Neural progenitor cell (in vitro differentiated cells): Measurements from ENCODE around the gene TYK2. TPM values are rescaled to one million over a fixed set of nuclear protein-coding genes. Genes with fewer than 3 reads are reported as not detected.
A peak's percentile ranks its signal among the peaks of the same experiment; 100 is the strongest.

Source experiments
- DNase-seq: peaks from one replicate; pipeline ENCODE4 v3.0.0-alpha.2; 2016; ENCODE audit warnings: low spot score
- H2AFZ ChIP-seq: fragments of 200-600 bp; sonication (generic); replicated peaks from 2 replicates; pipeline ENCODE4 v1.6.1; 2016; ENCODE audit warnings: antibody characterized with exemption
- H3F3A ChIP-seq: fragments of 200-600 bp; sonication (generic); 2 replicates; pipeline ENCODE4 v1.6.1; 2016; ENCODE audit warnings: antibody characterized with exemption, low read depth
- H3K27ac ChIP-seq: fragments of 200-600 bp; sonication (generic); 2 replicates; pipeline ENCODE4 v1.5.1; 2016; ENCODE audit warnings: mild to moderate bottlenecking
- H3K27me3 ChIP-seq: fragments of 200-600 bp; sonication (generic); 2 replicates; pipeline ENCODE4 v1.6.1; 2016; ENCODE audit warnings: mild to moderate bottlenecking, moderate library complexity
- H3K36me3 ChIP-seq: fragments of 200-600 bp; sonication (generic); 2 replicates; pipeline ENCODE4 v1.5.1; 2016
- H3K4me1 ChIP-seq: fragments of 200-600 bp; sonication (generic); 2 replicates; pipeline ENCODE4 v1.6.1; 2016; ENCODE audit warnings: mixed run types
- H3K4me2 ChIP-seq: fragments of 200-600 bp; sonication (generic); 2 replicates; pipeline ENCODE4 v1.6.1; 2016
- H3K4me3 ChIP-seq: fragments of 200-600 bp; sonication (generic); 2 replicates; pipeline ENCODE4 v1.5.1; 2016
- H3K79me2 ChIP-seq: fragments of 200-600 bp; sonication (generic); 2 replicates; pipeline ENCODE4 v1.6.1; 2016; ENCODE audit warnings: low read depth
- H3K9ac ChIP-seq: fragments of 200-600 bp; sonication (generic); 2 replicates; pipeline ENCODE4 v1.6.1; 2016
- H3K9me3 ChIP-seq: fragments of 200-600 bp; sonication (generic); 2 replicates; pipeline ENCODE4 v1.5.1; 2016; ENCODE audit warnings: low read depth
- H4K20me1 ChIP-seq: fragments of 200-600 bp; sonication (generic); 2 replicates; pipeline ENCODE4 v1.6.1; 2016; ENCODE audit warnings: low read depth
- H3K27ac Mint-ChIP-seq: 3 replicates; pipeline ENCODE4 v1.8.0; 2021; ENCODE audit warnings: mixed read lengths
- H3K27me3 Mint-ChIP-seq: 2 replicates; pipeline ENCODE4 v1.8.0; 2022; ENCODE audit warnings: low read depth, mild to moderate bottlenecking, inconsistent platforms, moderate library complexity, mixed read lengths; ENCODE audit not compliant: insufficient read depth
- H3K36me3 Mint-ChIP-seq: 3 replicates; pipeline ENCODE4 v1.8.0; 2021; ENCODE audit warnings: mixed read lengths
- H3K4me1 Mint-ChIP-seq: 3 replicates; pipeline ENCODE4 v1.8.0; 2021; ENCODE audit warnings: mixed read lengths
- H3K4me3 Mint-ChIP-seq: 3 replicates; pipeline ENCODE4 v1.8.0; 2021; ENCODE audit warnings: mild to moderate bottlenecking, moderate library complexity, mixed read lengths
- H3K9me3 Mint-ChIP-seq: 3 replicates; pipeline ENCODE4 v1.8.0; 2020; ENCODE audit warnings: mixed read lengths
- EZH2 ChIP-seq: fragments of 200-600 bp; sonication (generic); IDR thresholded peaks from 2 replicates; pipeline ENCODE4 v1.6.1; 2017; ENCODE audit warnings: antibody characterized with exemption, mild to moderate bottlenecking, moderate library complexity
- EZH2phosphoT487 ChIP-seq: fragments of 200-600 bp; sonication (generic); IDR thresholded peaks from 2 replicates; pipeline ENCODE4 v1.6.1; 2017; ENCODE audit warnings: antibody characterized with exemption
- total RNA-seq: library from RNA; depleted of rRNA; stranded (reverse); fragments of >200 nt; gene quantifications from 2 replicates; pipeline ENCODE4 v1.2.3, GENCODE V29; 2015; ENCODE audit warnings: low replicate concordance
- TF ChIP-seq, protein P1 (sequence below): fragments of 200-600 bp; sonication (generic); IDR thresholded peaks from 2 replicates; pipeline ENCODE4 v1.5.1; 2017; ENCODE audit warnings: antibody characterized with exemption, mild to moderate bottlenecking

The TYK2 gene
- total RNA-seq, 1 donor from 2014 or later, result 20.7 TPM

DNA sequence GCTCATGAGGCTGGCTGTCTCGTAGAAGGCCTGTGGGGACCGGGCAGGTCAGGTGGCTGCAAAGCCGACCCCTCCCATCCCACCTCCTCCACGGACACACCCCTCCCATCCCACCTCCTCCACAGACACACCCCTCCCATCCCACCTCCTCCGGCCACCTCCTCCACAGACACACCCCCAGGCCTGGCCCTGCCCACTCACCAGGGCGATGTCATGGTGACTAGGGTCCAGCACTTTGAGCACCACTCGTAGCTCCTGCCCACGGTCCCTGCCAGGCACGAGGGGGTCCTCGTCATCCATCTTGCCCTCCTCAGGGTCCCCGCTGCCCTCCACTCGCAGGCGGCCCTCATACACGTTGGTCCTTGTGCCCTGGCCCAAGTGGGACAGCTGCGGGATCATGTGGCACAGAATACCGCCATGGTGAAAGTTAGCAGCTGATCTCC is 18.8 kb downstream of the TYK2 start:
- Histone ChIP-seq H4K20me1 (no peaks in the 10 kb centered on the region), H3K9me3 (no peaks in the 10 kb centered on the region), H2AFZ (no peak overlapping the region), H3F3A (no peaks in the 10 kb centered on the region), H3K27ac (no peak overlapping the region), H3K4me2 (no peak overlapping the region), H3K4me3 (no peak overlapping the region), H3K4me1 (no peaks in the 10 kb centered on the region), H3K9ac (no peak overlapping the region), H3K79me2 (no peaks in the 10 kb centered on the region), H3K27me3 (no peaks in the 10 kb centered on the region), H3K36me3 (no peaks in the 10 kb centered on the region)
- no peak overlapping the region for H3K4me3 Mint-ChIP-seq
- TF ChIP-seq, protein P1, sequence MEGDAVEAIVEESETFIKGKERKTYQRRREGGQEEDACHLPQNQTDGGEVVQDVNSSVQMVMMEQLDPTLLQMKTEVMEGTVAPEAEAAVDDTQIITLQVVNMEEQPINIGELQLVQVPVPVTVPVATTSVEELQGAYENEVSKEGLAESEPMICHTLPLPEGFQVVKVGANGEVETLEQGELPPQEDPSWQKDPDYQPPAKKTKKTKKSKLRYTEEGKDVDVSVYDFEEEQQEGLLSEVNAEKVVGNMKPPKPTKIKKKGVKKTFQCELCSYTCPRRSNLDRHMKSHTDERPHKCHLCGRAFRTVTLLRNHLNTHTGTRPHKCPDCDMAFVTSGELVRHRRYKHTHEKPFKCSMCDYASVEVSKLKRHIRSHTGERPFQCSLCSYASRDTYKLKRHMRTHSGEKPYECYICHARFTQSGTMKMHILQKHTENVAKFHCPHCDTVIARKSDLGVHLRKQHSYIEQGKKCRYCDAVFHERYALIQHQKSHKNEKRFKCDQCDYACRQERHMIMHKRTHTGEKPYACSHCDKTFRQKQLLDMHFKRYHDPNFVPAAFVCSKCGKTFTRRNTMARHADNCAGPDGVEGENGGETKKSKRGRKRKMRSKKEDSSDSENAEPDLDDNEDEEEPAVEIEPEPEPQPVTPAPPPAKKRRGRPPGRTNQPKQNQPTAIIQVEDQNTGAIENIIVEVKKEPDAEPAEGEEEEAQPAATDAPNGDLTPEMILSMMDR, result no peak
- TF ChIP-seq EZH2phosphoT487, result no peak
- peaks cover 12% of the 10 kb centered on the region for H3K36me3 Mint-ChIP-seq
- H3K9me3 Mint-ChIP-seq, result no peaks in the 10 kb centered on the region
- DNase-seq, result no peak
- no peaks in the 10 kb centered on the region for H3K4me1 Mint-ChIP-seq
- peaks cover 2% of the 10 kb centered on the region for H3K27me3 Mint-ChIP-seq
- no peak overlapping the region for H3K27ac Mint-ChIP-seq

DNA sequence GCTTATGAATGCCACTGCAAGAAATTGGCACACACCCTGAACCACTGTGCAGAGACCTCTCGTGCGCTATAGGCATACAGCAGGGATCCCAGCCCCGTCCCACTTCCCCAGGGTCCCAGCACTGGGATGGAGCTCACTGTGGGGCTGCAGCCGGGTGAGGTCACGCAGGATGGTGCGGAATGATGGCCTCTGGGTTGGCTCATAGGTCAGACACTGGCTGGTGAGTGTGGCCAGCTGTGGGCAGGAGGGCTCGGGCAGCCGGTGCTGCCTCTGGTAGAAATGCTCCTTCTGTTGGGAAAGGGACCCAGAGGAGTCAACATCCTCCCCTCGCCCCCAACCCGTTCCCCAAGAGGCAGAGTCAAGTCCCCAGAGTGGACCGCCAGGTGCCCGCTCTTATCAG is 23.9 kb downstream of the TYK2 start:
- no peak for TF ChIP-seq EZH2
- TF ChIP-seq EZH2phosphoT487, result no peak
- TF ChIP-seq, protein P1, result no peak
- no peaks in the 10 kb centered on the region for H3K27me3 ChIP-seq
- H3K4me1 ChIP-seq, result peaks cover 10% of the 10 kb centered on the region
- peaks cover 23% of the 10 kb centered on the region for H4K20me1 ChIP-seq
- no peaks in the 10 kb centered on the region for H3K36me3 ChIP-seq
- no peak overlapping the region for H2AFZ ChIP-seq
- H3K79me2 ChIP-seq, result no peaks in the 10 kb centered on the region
- H3K9ac ChIP-seq, result no peak overlapping the region
- Mint-ChIP-seq H3K36me3 (peaks cover 18% of the 10 kb centered on the region), H3K27ac (no peak overlapping the region), H3K9me3 (no peaks in the 10 kb centered on the region), H3K4me1 (peaks cover 20% of the 10 kb centered on the region), H3K4me3 (no peak overlapping the region), H3K27me3 (peaks cover 2% of the 10 kb centered on the region)
- H3K4me2 ChIP-seq, result no peak overlapping the region
- peaks cover 31% of the 10 kb centered on the region for H3F3A ChIP-seq
- H3K4me3 ChIP-seq, result no peak overlapping the region
- H3K27ac ChIP-seq, result no peak overlapping the region
- H3K9me3 ChIP-seq, result no peaks in the 10 kb centered on the region
- DNase-seq, result no peak

DNA sequence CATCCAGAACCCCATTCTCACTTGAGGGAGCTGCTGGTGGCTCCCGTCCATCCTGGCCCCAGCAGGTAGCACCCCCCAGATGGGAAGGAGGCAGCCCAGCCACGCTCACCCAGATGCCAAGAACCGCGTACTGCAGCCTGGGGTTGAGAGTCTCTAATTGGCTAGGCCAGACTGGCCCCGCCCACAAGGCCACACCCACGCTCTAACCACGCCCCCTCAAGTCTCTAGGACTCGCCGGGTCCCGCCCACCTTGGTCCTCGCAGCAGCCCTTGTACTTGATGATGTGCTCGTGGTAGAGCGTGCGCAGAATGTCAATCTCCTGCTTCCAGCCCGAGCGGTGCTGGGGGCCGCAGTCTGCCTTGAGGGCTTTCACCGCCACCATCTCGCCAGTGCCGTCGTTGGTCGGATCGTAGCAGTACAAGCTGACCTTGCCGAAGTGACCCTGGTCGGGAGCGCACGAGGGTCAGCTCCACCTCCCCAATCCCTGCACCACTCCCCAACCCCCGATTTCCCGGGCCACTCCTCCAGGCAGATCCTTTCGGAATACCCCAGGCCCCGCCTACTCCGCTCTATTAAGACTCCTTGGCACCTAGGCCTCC is 26.5 kb downstream of the TYK2 start:
- Histone ChIP-seq H3K27ac (no peak overlapping the region), H3K4me2 (peak overlapping the region; percentile 84), H3K79me2 (no peaks in the 10 kb centered on the region), H3F3A (peaks cover 31% of the 10 kb centered on the region), H3K9ac (no peak overlapping the region), H4K20me1 (peaks cover 23% of the 10 kb centered on the region), H3K4me1 (peaks cover 10% of the 10 kb centered on the region), H3K9me3 (no peaks in the 10 kb centered on the region), H3K36me3 (no peaks in the 10 kb centered on the region), H2AFZ (peak overlapping the region; percentile 68), H3K4me3 (peak overlapping the region; percentile 50), H3K27me3 (no peaks in the 10 kb centered on the region)
- Mint-ChIP-seq H3K9me3 (no peaks in the 10 kb centered on the region), H3K27me3 (peaks cover 2% of the 10 kb centered on the region), H3K27ac (no peak overlapping the region), H3K4me1 (peaks cover 20% of the 10 kb centered on the region), H3K4me3 (peak overlapping the region; percentile 69), H3K36me3 (peaks cover 11% of the 10 kb centered on the region)
- TF ChIP-seq, protein P1, result no peak
- TF ChIP-seq EZH2phosphoT487 (no peak), EZH2 (no peak)
- peak; percentile 95 for DNase-seq
